ENCODE data around the gene HELZ2. TPM values are rescaled to one million over a fixed set of nuclear protein-coding genes. Genes with fewer than 3 reads are reported as not detected.
A peak's percentile ranks its signal among the peaks of the same experiment; 100 is the strongest.

Gene HELZ2
- total RNA-seq, 1 donor from 2014 or later: 28.9 TPM

- H3K36me3 Mint-ChIP-seq (ENCODE audit: low read depth): no peaks in the 10 kb centered on the region
- H3K4me1 Mint-ChIP-seq: peaks cover 8% of the 10 kb centered on the region
- TF ChIP-seq CTCF (IDR thresholded peaks at IDR 0.05): no peak
- ATAC-seq (ENCODE audit: low read depth): no peak
- intact Hi-C loops (cut with micrococcal nuclease): no loop called here
- H3K27ac Mint-ChIP-seq: peak overlapping the region; percentile 3
- no peak overlapping the region for H3K4me3 Mint-ChIP-seq
- ChIA-PET POLR2A (no interaction called here), CTCF (no interaction called here)
- peaks cover 2% of the 10 kb centered on the region for H3K27me3 Mint-ChIP-seq
- DNase-seq: no peak
- no peaks in the 10 kb centered on the region for H3K9me3 Mint-ChIP-seq
Observed at GRCh38 chr20:63576311-63576710, 2.3 kb upstream of the HELZ2 start.

- intact Hi-C loops (cut with micrococcal nuclease): loop anchor here (1.0 kb wide), 1 partner anchor 21 kb away; the partner anchor contains the start of gene FNDC11
- DNase-seq (no peak), ATAC-seq (ENCODE audit: low read depth) (no peak)
- ChIA-PET CTCF (interaction anchor here (0.8 kb wide), 1 partner anchor 511 kb away, joined by 4 read pairs; no protein-coding TSS in a partner anchor), POLR2A (interaction anchor here (1.2 to 2.5 kb wide), 7 partner anchors 22 to 289 kb away, joined by 5 to 16 read pairs (median 8); partner anchors contain the start of genes PTK6, RTEL1 and TPD52L2)
- Mint-ChIP-seq H3K9me3 (no peaks in the 10 kb centered on the region), H3K4me1 (peaks cover 6% of the 10 kb centered on the region), H3K36me3 (ENCODE audit: low read depth) (no peaks in the 10 kb centered on the region), H3K27me3 (peaks cover 2% of the 10 kb centered on the region), H3K27ac (no peak overlapping the region), H3K4me3 (peak overlapping the region; percentile 61)
- no peak for TF ChIP-seq CTCF (IDR thresholded peaks at IDR 0.05)
Observed at GRCh38 chr20:63574829-63575743, 1.0 kb upstream of the HELZ2 start.

- peak overlapping the region; percentile 83 for H3K4me3 Mint-ChIP-seq
- no peaks in the 10 kb centered on the region for H3K36me3 Mint-ChIP-seq (ENCODE audit: low read depth)
- TF ChIP-seq CTCF (IDR thresholded peaks at IDR 0.05): no peak
- intact Hi-C loops (cut with micrococcal nuclease): loop anchor here (1.0 kb wide), 1 partner anchor 19 kb away; the partner anchor contains the start of gene FNDC11
- ChIA-PET POLR2A (interaction anchor here (0.6 to 2.5 kb wide), 20 partner anchors 19 to 620 kb away, joined by 3 to 16 read pairs (median 4); partner anchors contain the start of genes GMEB2, PRPF6, PTK6 and RTEL1), CTCF (interaction anchor here (1.3 kb wide), 1 partner anchor 36 kb away, joined by 7 read pairs; the partner anchor contains the start of gene PTK6)
- peak overlapping the region; percentile 70 for H3K27ac Mint-ChIP-seq
- no peaks in the 10 kb centered on the region for H3K9me3 Mint-ChIP-seq
- peaks cover 2% of the 10 kb centered on the region for H3K27me3 Mint-ChIP-seq
- peak; percentile 33 for ATAC-seq (ENCODE audit: low read depth)
- no peak for DNase-seq
- peaks cover 18% of the 10 kb centered on the region for H3K4me1 Mint-ChIP-seq
Observed at GRCh38 chr20:63573647-63574131, 350 bp downstream of the HELZ2 start.

- CTCF ChIA-PET: interaction anchor here (1.3 kb wide), 1 partner anchor 35 kb away, joined by 7 read pairs; the partner anchor contains the start of gene PTK6
- no peak for DNase-seq
- ATAC-seq (ENCODE audit: low read depth): no peak
- Mint-ChIP-seq H3K4me1 (peaks cover 23% of the 10 kb centered on the region), H3K27me3 (peaks cover 2% of the 10 kb centered on the region), H3K36me3 (ENCODE audit: low read depth) (no peaks in the 10 kb centered on the region), H3K9me3 (no peaks in the 10 kb centered on the region), H3K27ac (no peak overlapping the region), H3K4me3 (peak overlapping the region; percentile 83)
- intact Hi-C loops (cut with micrococcal nuclease): no loop called here
- POLR2A ChIA-PET: interaction anchor here (1.1 to 2.5 kb wide), 9 partner anchors 18 to 619 kb away, joined by 3 to 14 read pairs (median 5); partner anchors contain the start of genes GMEB2 and PRPF6
- no peak for TF ChIP-seq CTCF (IDR thresholded peaks at IDR 0.05)
Observed at GRCh38 chr20:63572788-63573646, 1.0 kb downstream of the HELZ2 start.
